Spleen (tissue), 11 donors: ENCODE results near the gene FEM1B. TPM values are rescaled to one million over a fixed set of nuclear protein-coding genes. Genes with fewer than 3 reads are reported as not detected.

Experiments
- DNase-seq: peaks from one replicate; pipeline ENCODE4 v3.0.0-alpha.2; 2020
- H3K27ac ChIP-seq, 8 donors: fragments of 200-600 bp; sonication (generic) in 7 of 8; 1 replicate in 4 of 8; 2 replicates in 4 of 8; pipeline versions ENCODE4 v1.5.0 to v1.8.0; 2016 to 2021; ENCODE audit warnings: inconsistent platforms in 4 of 8, mild to moderate bottlenecking in 4 of 8, moderate library complexity in 1 of 8
- H3K27me3 ChIP-seq, 7 donors: fragments of 200-600 bp; sonication (generic) in 6 of 7; replicated peaks in 1 of 7; 1 replicate in 4 of 7; 2 replicates in 3 of 7; pipeline versions ENCODE4 v1.5.0 to v1.8.0; 2016 to 2021; ENCODE audit warnings: inconsistent platforms in 3 of 7, mild to moderate bottlenecking in 1 of 7
- H3K36me3 ChIP-seq, 6 donors: fragments of 200-600 bp; sonication (generic) in 5 of 6; 1 replicate in 4 of 6; 2 replicates in 2 of 6; pipeline versions ENCODE4 v1.5.0 to v1.8.0; 2016 to 2021; ENCODE audit warnings: inconsistent platforms in 2 of 6
- H3K4me1 ChIP-seq, 6 donors: fragments of 200-600 bp; sonication (generic) in 5 of 6; 1 replicate in 3 of 6; 2 replicates in 3 of 6; pipeline versions ENCODE4 v1.5.0 to v1.8.0; 2016 to 2021; ENCODE audit warnings: inconsistent platforms in 3 of 6
- H3K4me3 ChIP-seq, 8 donors: fragments of 200-600 bp; sonication (generic) in 7 of 8; 1 replicate in 4 of 8; 2 replicates in 4 of 8; pipeline versions ENCODE4 v1.5.0 to v1.8.0; 2016 to 2021; ENCODE audit warnings: inconsistent platforms in 4 of 8, mild to moderate bottlenecking in 4 of 8, moderate library complexity in 2 of 8
- H3K9me3 ChIP-seq, 8 donors: fragments of 200-600 bp; sonication (generic) in 7 of 8; 1 replicate in 4 of 8; 2 replicates in 4 of 8; pipeline versions ENCODE4 v1.5.0 to v1.8.0; 2016 to 2021; ENCODE audit warnings: inconsistent platforms in 4 of 8
- POLR2A ChIP-seq, 3 donors: fragments of 450-650 bp; IDR thresholded peaks; one replicate each; pipeline ENCODE4 v1.5.1; 2017; ENCODE audit warnings: antibody characterized with exemption in 3 of 3, mild to moderate bottlenecking in 1 of 3
- POLR2AphosphoS5 ChIP-seq, 3 donors: sonication (generic); formaldehyde crosslinking; IDR thresholded peaks; one replicate each; pipeline ENCODE4 v1.5.1; 2017; ENCODE audit warnings: antibody characterized with exemption in 3 of 3
- WGBS, 5 donors: extraction: QIAGEN DNeasy Blood & Tissue Kit in 3 of 5; methylation state at CpG; one replicate each; pipeline versions ENCODE4 v1.1.5 to v1.1.7; 2013 to 2018; 5-methylcytosine and 5-hydroxymethylcytosine counted together
- intact Hi-C: fragments of 100-400 bp; cut with DNase I; formaldehyde crosslinking; loops from one replicate; pipeline ENCODE4 v1.15.0; 2023; ENCODE audit warnings: low total_unique reads
- polyA plus RNA-seq, 3 donors: library from polyadenylated mRNA; stranded (reverse); fragments of 200-250 nt; gene quantifications; one replicate each; pipeline ENCODE4 v1.2.1, GENCODE V29; 2013
- total RNA-seq, 7 donors: library from RNA; depleted of rRNA in 3 of 7; stranded (reverse); fragments of >200 nt in 3 of 7; fragmentation: NEBNext Ultra II Directional in 4 of 7; extraction: Animal tissue kit (Norgen Biotek cat#: 25700) in 4 of 7; gene quantifications; one replicate each; pipeline versions ENCODE4 v1.1.0 to v1.2.1, GENCODE V29; 2016 to 2021
- TF ChIP-seq, protein P1 (sequence below), 11 experiments: fragments of 200-600 bp in 7 of 11; fragments of 450-650 bp in 4 of 11; sonication (generic) in 4 of 11; IDR thresholded peaks in 8 of 11; conservative IDR thresholded peaks in 3 of 11; 1 replicate in 7 of 11; 2 replicates in 4 of 11; pipeline versions ENCODE4 v1.4.0 to v1.8.0; 2016 to 2021; ENCODE audit warnings: antibody characterized with exemption in 11 of 11, inconsistent platforms in 4 of 11, mild to moderate bottlenecking in 1 of 11
- donor health status: healthy with polysubstance abuse.
- donor health status: DM: no; HTN: no; CAD: no; lungs with moderate emphysema.
- donor health status: DM: no; HTN: no; CAD: no.
- donor health status: Bipolar disorder and iron deficiency.
- donor health status: healthy.
- donor health status: DM: no; HTN: no; CAD: no.
- donor health status: DM: yes; HTN: yes; CAD: no.

The FEM1B gene
- total and polyA plus RNA-seq, 10 donors: 6.2 to 63.5 (median 44.9) TPM

- 88 to 91% (median 89%) methylated on average over 20 to 22 of the region's 22 CpGs for WGBS, 5 donors
- H3K27me3 ChIP-seq: peaks cover 0 to 6% (median 0%) of the 10 kb centered on the region in 7 donors
- intact Hi-C loops: no loop called here
- no peak overlapping the region for H3K27ac ChIP-seq
- no peak overlapping the region for H3K4me3 ChIP-seq
- no peaks in the 10 kb centered on the region for H3K36me3 ChIP-seq
- H3K9me3 ChIP-seq: no peaks in the 10 kb centered on the region
- DNase-seq: peak; percentile 41
- TF ChIP-seq POLR2AphosphoS5 (IDR thresholded peaks at IDR 0.05): no peak
- TF ChIP-seq, protein P1, sequence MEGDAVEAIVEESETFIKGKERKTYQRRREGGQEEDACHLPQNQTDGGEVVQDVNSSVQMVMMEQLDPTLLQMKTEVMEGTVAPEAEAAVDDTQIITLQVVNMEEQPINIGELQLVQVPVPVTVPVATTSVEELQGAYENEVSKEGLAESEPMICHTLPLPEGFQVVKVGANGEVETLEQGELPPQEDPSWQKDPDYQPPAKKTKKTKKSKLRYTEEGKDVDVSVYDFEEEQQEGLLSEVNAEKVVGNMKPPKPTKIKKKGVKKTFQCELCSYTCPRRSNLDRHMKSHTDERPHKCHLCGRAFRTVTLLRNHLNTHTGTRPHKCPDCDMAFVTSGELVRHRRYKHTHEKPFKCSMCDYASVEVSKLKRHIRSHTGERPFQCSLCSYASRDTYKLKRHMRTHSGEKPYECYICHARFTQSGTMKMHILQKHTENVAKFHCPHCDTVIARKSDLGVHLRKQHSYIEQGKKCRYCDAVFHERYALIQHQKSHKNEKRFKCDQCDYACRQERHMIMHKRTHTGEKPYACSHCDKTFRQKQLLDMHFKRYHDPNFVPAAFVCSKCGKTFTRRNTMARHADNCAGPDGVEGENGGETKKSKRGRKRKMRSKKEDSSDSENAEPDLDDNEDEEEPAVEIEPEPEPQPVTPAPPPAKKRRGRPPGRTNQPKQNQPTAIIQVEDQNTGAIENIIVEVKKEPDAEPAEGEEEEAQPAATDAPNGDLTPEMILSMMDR (IDR thresholded peaks at IDR 0.05 in 8 of 11, conservative IDR thresholded peaks at IDR 0.05 in 3 of 11): no peak
- TF ChIP-seq POLR2A (IDR thresholded peaks at IDR 0.05): no peak
- peaks cover 0 to 15% (median 11%) of the 10 kb centered on the region in 6 donors for H3K4me1 ChIP-seq
Observed at GRCh38 chr15:68310804-68311463, 33.4 kb downstream of the FEM1B start.

GRCh38 chr15:68311464-68311835 is 33.9 kb downstream of the FEM1B start:
- Histone ChIP-seq H3K9me3 (no peaks in the 10 kb centered on the region), H3K36me3 (no peaks in the 10 kb centered on the region), H3K4me3 (no peak overlapping the region), H3K27me3 (peaks cover 0 to 6% (median 0%) of the 10 kb centered on the region in 7 donors), H3K4me1 (peaks cover 0 to 11% (median 7%) of the 10 kb centered on the region in 6 donors), H3K27ac (no peak overlapping the region)
- TF ChIP-seq POLR2AphosphoS5 (IDR thresholded peaks at IDR 0.05) (no peak), POLR2A (IDR thresholded peaks at IDR 0.05) (no peak)
- TF ChIP-seq, protein P1 (IDR thresholded peaks at IDR 0.05 in 8 of 11, conservative IDR thresholded peaks at IDR 0.05 in 3 of 11): no peak
- intact Hi-C loops: no loop called here
- 88 to 97% (median 93%) methylated on average over 3 of the region's 3 CpGs for WGBS, 5 donors
- DNase-seq: peak; percentile 51

DNA sequence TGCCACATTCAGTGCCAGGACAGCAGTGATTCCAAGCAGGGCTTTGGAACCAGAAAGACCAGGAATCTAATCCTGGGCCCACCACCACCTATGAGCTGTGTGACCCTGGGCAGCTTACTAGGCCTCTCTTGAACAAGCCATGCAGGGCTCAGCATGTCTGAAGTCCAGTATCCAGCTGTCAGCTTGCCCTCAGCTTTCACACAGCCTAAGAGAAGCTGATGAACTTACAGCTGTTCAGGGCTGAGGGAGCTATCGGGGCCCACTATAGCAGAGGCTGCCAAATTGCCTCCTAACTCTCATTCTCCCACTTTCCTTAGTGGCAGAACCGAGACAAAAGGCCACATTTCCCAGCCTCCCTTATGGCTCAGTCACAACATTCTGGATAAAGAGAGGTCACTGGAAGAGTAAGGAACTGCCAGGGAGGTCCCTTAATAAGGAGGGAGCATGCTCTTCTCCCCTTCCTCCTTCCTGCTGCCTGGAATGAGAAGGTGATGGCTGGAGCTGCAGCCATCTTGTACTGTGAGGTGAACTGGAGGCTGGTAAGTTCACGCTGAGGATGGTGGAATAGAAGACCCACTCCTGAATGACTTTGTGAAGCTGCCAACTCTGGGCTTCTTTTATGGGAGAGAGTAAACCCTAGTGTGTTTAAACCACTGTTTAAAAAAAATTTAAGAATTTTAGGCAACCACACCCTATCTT is 34.5 kb downstream of the FEM1B start:
- Histone ChIP-seq H3K27ac (no peak overlapping the region), H3K4me1 (peaks cover 0 to 6% (median 2%) of the 10 kb centered on the region in 6 donors), H3K4me3 (no peak overlapping the region), H3K9me3 (no peaks in the 10 kb centered on the region), H3K36me3 (no peaks in the 10 kb centered on the region), H3K27me3 (peaks cover 0 to 5% (median 0%) of the 10 kb centered on the region in 7 donors)
- TF ChIP-seq POLR2A (IDR thresholded peaks at IDR 0.05) (no peak), POLR2AphosphoS5 (IDR thresholded peaks at IDR 0.05) (no peak)
- TF ChIP-seq, protein P1 (IDR thresholded peaks at IDR 0.05 in 8 of 11, conservative IDR thresholded peaks at IDR 0.05 in 3 of 11): no peak
- 77 to 100% (median 89%) methylated on average over 2 to 3 of the region's 3 CpGs for WGBS, 5 donors
- DNase-seq: peak; percentile 29
- intact Hi-C loops: no loop called here

- Histone ChIP-seq H3K27ac (no peak overlapping the region), H3K9me3 (no peaks in the 10 kb centered on the region), H3K4me3 (no peak overlapping the region), H3K36me3 (no peaks in the 10 kb centered on the region), H3K27me3 (no peaks in the 10 kb centered on the region), H3K4me1 (peaks cover 0 to 5% (median 0%) of the 10 kb centered on the region in 6 donors)
- TF ChIP-seq, protein P1 (IDR thresholded peaks at IDR 0.05 in 8 of 11, conservative IDR thresholded peaks at IDR 0.05 in 3 of 11): no peak
- TF ChIP-seq POLR2AphosphoS5 (IDR thresholded peaks at IDR 0.05): no peak
- no peak for TF ChIP-seq POLR2A (IDR thresholded peaks at IDR 0.05)
- intact Hi-C loops: no loop called here
- peak; percentile 65 for DNase-seq
- WGBS, 5 donors: 90 to 95% (median 93%) methylated on average over 16 to 18 of the region's 18 CpGs
Observed at GRCh38 chr15:68312701-68313204, 35.2 kb downstream of the FEM1B start.
